GM23338 (cell line): ENCODE measurements around the gene ZC2HC1B. TPM values are rescaled to one million over a fixed set of nuclear protein-coding genes. Genes with fewer than 3 reads are reported as not detected.

ENCODE experiments used
- ATAC-seq: fragments of 200-7000 bp; cut with Tn5 transposase; 3 replicates; pipeline ENCODE4 v1.9.1; 2020
- DNase-seq: peaks from one replicate; pipeline ENCODE4 v3.0.0-alpha.2; 2015; ENCODE audit warnings: low spot score
- H2AFZ ChIP-seq: fragments of 200-600 bp; sonication (generic); 2 replicates; pipeline ENCODE4 v1.8.0; 2016; ENCODE audit warnings: antibody characterized with exemption, mild to moderate bottlenecking, moderate library complexity
- H3F3A ChIP-seq: fragments of 200-600 bp; sonication (generic); replicated peaks from 2 replicates; pipeline ENCODE4 v1.8.0; 2017; ENCODE audit warnings: antibody characterized with exemption, mixed run types, low read depth
- H3K27ac ChIP-seq: fragments of 200-600 bp; sonication (generic); 2 replicates; pipeline ENCODE4 v1.6.1; 2016; ENCODE audit warnings: low read depth
- H3K27me3 ChIP-seq: fragments of 200-600 bp; sonication (generic); 2 replicates; pipeline ENCODE4 v1.8.0; 2016; ENCODE audit warnings: mild to moderate bottlenecking, mixed run types, moderate library complexity; ENCODE audit not compliant: insufficient read depth
- H3K36me3 ChIP-seq: fragments of 200-600 bp; sonication (generic); 2 replicates; pipeline ENCODE4 v1.8.0; 2016; ENCODE audit warnings: mild to moderate bottlenecking; ENCODE audit not compliant: insufficient read depth
- H3K4me1 ChIP-seq: fragments of 200-600 bp; sonication (generic); 2 replicates; pipeline ENCODE4 v1.8.0; 2016; ENCODE audit warnings: mild to moderate bottlenecking, moderate library complexity; ENCODE audit not compliant: insufficient read depth
- H3K4me2 ChIP-seq: fragments of 200-600 bp; sonication (generic); 2 replicates; pipeline ENCODE4 v1.7.1; 2017; ENCODE audit warnings: mixed run types
- H3K4me3 ChIP-seq: fragments of 200-600 bp; sonication (generic); 2 replicates; pipeline ENCODE4 v1.6.1; 2016; ENCODE audit warnings: mixed run types
- H3K79me2 ChIP-seq: fragments of 200-600 bp; sonication (generic); replicated peaks from 2 replicates; pipeline ENCODE4 v1.8.0; 2017; ENCODE audit warnings: mild to moderate bottlenecking; ENCODE audit not compliant: insufficient read depth
- H3K9me2 ChIP-seq: fragments of 200-600 bp; sonication (generic); 2 replicates; pipeline ENCODE4 v1.8.0; 2017; ENCODE audit not compliant: insufficient read depth
- H4K20me1 ChIP-seq: fragments of 200-600 bp; sonication (generic); replicated peaks from 2 replicates; pipeline ENCODE4 v1.8.0; 2017; ENCODE audit warnings: mild to moderate bottlenecking; ENCODE audit not compliant: insufficient read depth
- H3K27ac Mint-ChIP-seq: 2 replicates; pipeline ENCODE4 v1.8.0; 2020; ENCODE audit warnings: inconsistent platforms, mild to moderate bottlenecking, moderate library complexity, mixed read lengths
- H3K27me3 Mint-ChIP-seq: 3 replicates; pipeline ENCODE4 v1.8.0; 2022; ENCODE audit warnings: low read depth, mild to moderate bottlenecking, moderate library complexity, mixed read lengths, inconsistent platforms; ENCODE audit not compliant: insufficient read depth, poor library complexity
- H3K36me3 Mint-ChIP-seq: 3 replicates; pipeline ENCODE4 v1.8.0; 2021; ENCODE audit warnings: low read depth, mild to moderate bottlenecking, inconsistent platforms, moderate library complexity, mixed read lengths
- H3K4me1 Mint-ChIP-seq: 3 replicates; pipeline ENCODE4 v1.8.0; 2020; ENCODE audit warnings: mild to moderate bottlenecking, inconsistent platforms, mixed read lengths
- H3K4me3 Mint-ChIP-seq: 3 replicates; pipeline ENCODE4 v1.8.0; 2021; ENCODE audit warnings: moderate library complexity, mild to moderate bottlenecking, inconsistent platforms, mixed read lengths
- H3K9me3 Mint-ChIP-seq: 3 replicates; pipeline ENCODE4 v1.8.0; 2020; ENCODE audit warnings: moderate library complexity, mild to moderate bottlenecking, inconsistent platforms, mixed read lengths
- CREB1 ChIP-seq: fragments of 250-450 bp; sonication (Bioruptor Pico); IDR thresholded peaks from 2 replicates; pipeline ENCODE4 v1.5.0; 2020; ENCODE audit warnings: low read depth, mild to moderate bottlenecking, moderate library complexity
- EZH2 ChIP-seq: fragments of 200-600 bp; sonication (generic); IDR thresholded peaks from one replicate; pipeline ENCODE4 v1.8.0; 2017; ENCODE audit warnings: antibody characterized with exemption, mild to moderate bottlenecking, low read depth; ENCODE audit not compliant: unreplicated experiment
- EZH2phosphoT487 ChIP-seq: fragments of 200-600 bp; sonication (generic); IDR thresholded peaks from one replicate; pipeline ENCODE4 v1.8.1; 2018; ENCODE audit warnings: antibody characterized with exemption; ENCODE audit not compliant: unreplicated experiment
- JUNB ChIP-seq: IDR thresholded peaks from one replicate; pipeline ENCODE4 v1.6.1; 2016; ENCODE audit warnings: antibody characterized with exemption; ENCODE audit not compliant: unreplicated experiment
- NANOG ChIP-seq: IDR thresholded peaks from 2 replicates; pipeline ENCODE4 v1.6.1; 2016; ENCODE audit warnings: antibody characterized with exemption, borderline replicate concordance
- POLR2AphosphoS5 ChIP-seq: IDR thresholded peaks from 2 replicates; pipeline ENCODE4 v1.6.1; 2016; ENCODE audit warnings: antibody characterized with exemption, low read depth
- STAT1 ChIP-seq: IDR thresholded peaks from one replicate; pipeline ENCODE4 v1.6.1; 2016; ENCODE audit warnings: antibody characterized with exemption; ENCODE audit not compliant: unreplicated experiment
- ZNF114 ChIP-seq: fragments of 250-450 bp; sonication (Bioruptor Pico); IDR thresholded peaks from 2 replicates; pipeline ENCODE4 v1.5.0; 2020; ENCODE audit warnings: mild to moderate bottlenecking, moderate library complexity
- ZNF331 ChIP-seq: fragments of 250-450 bp; sonication (Bioruptor Pico); IDR thresholded peaks from 2 replicates; pipeline ENCODE4 v1.5.0; 2020; ENCODE audit warnings: low read depth, mild to moderate bottlenecking, moderate library complexity
- polyA plus RNA-seq: library from polyadenylated mRNA; unstranded; fragments of >200 nt; fragmentation: Nextera tagmentation; extraction: Ambion mirVana; gene quantifications from 2 replicates; pipeline ENCODE4 v1.2.1, GENCODE V29; 2016
- total RNA-seq: library from RNA; depleted of rRNA; stranded (reverse); fragments of >200 nt; shearing (Covaris generic); gene quantifications from 2 replicates; pipeline ENCODE4 v1.2.3, GENCODE V29; 2014
- TF ChIP-seq, protein P1 (sequence below): IDR thresholded peaks from one replicate; pipeline ENCODE4 v1.6.1; 2018; ENCODE audit warnings: antibody characterized with exemption; ENCODE audit not compliant: unreplicated experiment
- TF ChIP-seq, protein P2 (sequence below): fragments of 250-450 bp; sonication (Bioruptor Pico); IDR thresholded peaks from 2 replicates; pipeline ENCODE4 v1.5.0; 2020; ENCODE audit warnings: mild to moderate bottlenecking, moderate library complexity
- TF ChIP-seq, protein P3 (sequence below): IDR thresholded peaks from 2 replicates; pipeline ENCODE4 v1.6.1; 2016; ENCODE audit warnings: antibody characterized with exemption
- TF ChIP-seq, protein P4 (sequence below), 2 experiments: fragments of 200-600 bp in 1 of 2; sonication (generic) in 1 of 2; conservative IDR thresholded peaks; 2 replicates each; pipeline versions ENCODE4 v1.5.1 to v1.6.1; 2016 to 2017; ENCODE audit warnings: antibody characterized with exemption in 2 of 2, low read depth in 2 of 2, mild to moderate bottlenecking in 2 of 2, moderate library complexity in 1 of 2

Gene ZC2HC1B
- total and polyA plus RNA-seq, 2 experiments from 2014 or later = not detected

DNA sequence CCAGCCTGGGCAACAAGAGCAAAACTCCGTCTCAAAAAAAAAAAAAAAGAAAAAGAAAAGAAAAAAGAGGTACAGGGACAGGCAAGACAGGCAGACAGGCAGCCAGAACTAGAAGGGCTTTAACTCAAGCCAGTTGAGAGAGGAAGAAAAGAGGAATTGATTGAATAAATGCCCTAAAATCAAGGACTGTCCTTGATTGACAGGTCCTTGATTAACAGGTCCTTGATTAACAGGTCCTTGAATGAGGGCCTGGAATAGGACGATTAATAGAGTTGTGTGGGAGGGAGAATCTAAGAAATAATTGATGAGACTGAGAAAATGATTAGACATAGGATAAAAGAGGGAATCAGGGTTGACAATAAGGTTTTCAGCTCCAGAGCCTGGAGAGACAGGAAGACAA, 36.1 kb downstream of the ZC2HC1B start:
- no peaks in the 10 kb centered on the region for H3K9me3 Mint-ChIP-seq
- no peak overlapping the region for H3K27ac Mint-ChIP-seq
- H3K4me2 ChIP-seq = no peak overlapping the region
- DNase-seq = no peak
- no peaks in the 10 kb centered on the region for H3K36me3 Mint-ChIP-seq
- H2AFZ ChIP-seq = no peak overlapping the region
- H3K4me1 ChIP-seq = peaks cover 6% of the 10 kb centered on the region; the same call in 1 of the 2 replicates
- no peaks in the 10 kb centered on the region for H3K79me2 ChIP-seq
- no peaks in the 10 kb centered on the region for H3K27me3 ChIP-seq
- no peaks in the 10 kb centered on the region for H3F3A ChIP-seq
- no peak overlapping the region for H3K27ac ChIP-seq
- no peak overlapping the region for H3K4me3 ChIP-seq
- H3K27me3 Mint-ChIP-seq = no peaks in the 10 kb centered on the region
- H3K36me3 ChIP-seq = no peaks in the 10 kb centered on the region
- no peaks in the 10 kb centered on the region for H3K9me2 ChIP-seq
- ATAC-seq = no peak
- no peaks in the 10 kb centered on the region for H4K20me1 ChIP-seq
- TF ChIP-seq EZH2 (no peak), STAT1 (no peak), NANOG (no peak), ZNF114 (CRISPR knock-in tag) (no peak), CREB1 (no peak), ZNF331 (no peak), POLR2AphosphoS5 (no peak), JUNB (no peak), EZH2phosphoT487 (no peak)
- TF ChIP-seq, protein P1, sequence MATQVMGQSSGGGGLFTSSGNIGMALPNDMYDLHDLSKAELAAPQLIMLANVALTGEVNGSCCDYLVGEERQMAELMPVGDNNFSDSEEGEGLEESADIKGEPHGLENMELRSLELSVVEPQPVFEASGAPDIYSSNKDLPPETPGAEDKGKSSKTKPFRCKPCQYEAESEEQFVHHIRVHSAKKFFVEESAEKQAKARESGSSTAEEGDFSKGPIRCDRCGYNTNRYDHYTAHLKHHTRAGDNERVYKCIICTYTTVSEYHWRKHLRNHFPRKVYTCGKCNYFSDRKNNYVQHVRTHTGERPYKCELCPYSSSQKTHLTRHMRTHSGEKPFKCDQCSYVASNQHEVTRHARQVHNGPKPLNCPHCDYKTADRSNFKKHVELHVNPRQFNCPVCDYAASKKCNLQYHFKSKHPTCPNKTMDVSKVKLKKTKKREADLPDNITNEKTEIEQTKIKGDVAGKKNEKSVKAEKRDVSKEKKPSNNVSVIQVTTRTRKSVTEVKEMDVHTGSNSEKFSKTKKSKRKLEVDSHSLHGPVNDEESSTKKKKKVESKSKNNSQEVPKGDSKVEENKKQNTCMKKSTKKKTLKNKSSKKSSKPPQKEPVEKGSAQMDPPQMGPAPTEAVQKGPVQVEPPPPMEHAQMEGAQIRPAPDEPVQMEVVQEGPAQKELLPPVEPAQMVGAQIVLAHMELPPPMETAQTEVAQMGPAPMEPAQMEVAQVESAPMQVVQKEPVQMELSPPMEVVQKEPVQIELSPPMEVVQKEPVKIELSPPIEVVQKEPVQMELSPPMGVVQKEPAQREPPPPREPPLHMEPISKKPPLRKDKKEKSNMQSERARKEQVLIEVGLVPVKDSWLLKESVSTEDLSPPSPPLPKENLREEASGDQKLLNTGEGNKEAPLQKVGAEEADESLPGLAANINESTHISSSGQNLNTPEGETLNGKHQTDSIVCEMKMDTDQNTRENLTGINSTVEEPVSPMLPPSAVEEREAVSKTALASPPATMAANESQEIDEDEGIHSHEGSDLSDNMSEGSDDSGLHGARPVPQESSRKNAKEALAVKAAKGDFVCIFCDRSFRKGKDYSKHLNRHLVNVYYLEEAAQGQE = no peak
- TF ChIP-seq, protein P2, sequence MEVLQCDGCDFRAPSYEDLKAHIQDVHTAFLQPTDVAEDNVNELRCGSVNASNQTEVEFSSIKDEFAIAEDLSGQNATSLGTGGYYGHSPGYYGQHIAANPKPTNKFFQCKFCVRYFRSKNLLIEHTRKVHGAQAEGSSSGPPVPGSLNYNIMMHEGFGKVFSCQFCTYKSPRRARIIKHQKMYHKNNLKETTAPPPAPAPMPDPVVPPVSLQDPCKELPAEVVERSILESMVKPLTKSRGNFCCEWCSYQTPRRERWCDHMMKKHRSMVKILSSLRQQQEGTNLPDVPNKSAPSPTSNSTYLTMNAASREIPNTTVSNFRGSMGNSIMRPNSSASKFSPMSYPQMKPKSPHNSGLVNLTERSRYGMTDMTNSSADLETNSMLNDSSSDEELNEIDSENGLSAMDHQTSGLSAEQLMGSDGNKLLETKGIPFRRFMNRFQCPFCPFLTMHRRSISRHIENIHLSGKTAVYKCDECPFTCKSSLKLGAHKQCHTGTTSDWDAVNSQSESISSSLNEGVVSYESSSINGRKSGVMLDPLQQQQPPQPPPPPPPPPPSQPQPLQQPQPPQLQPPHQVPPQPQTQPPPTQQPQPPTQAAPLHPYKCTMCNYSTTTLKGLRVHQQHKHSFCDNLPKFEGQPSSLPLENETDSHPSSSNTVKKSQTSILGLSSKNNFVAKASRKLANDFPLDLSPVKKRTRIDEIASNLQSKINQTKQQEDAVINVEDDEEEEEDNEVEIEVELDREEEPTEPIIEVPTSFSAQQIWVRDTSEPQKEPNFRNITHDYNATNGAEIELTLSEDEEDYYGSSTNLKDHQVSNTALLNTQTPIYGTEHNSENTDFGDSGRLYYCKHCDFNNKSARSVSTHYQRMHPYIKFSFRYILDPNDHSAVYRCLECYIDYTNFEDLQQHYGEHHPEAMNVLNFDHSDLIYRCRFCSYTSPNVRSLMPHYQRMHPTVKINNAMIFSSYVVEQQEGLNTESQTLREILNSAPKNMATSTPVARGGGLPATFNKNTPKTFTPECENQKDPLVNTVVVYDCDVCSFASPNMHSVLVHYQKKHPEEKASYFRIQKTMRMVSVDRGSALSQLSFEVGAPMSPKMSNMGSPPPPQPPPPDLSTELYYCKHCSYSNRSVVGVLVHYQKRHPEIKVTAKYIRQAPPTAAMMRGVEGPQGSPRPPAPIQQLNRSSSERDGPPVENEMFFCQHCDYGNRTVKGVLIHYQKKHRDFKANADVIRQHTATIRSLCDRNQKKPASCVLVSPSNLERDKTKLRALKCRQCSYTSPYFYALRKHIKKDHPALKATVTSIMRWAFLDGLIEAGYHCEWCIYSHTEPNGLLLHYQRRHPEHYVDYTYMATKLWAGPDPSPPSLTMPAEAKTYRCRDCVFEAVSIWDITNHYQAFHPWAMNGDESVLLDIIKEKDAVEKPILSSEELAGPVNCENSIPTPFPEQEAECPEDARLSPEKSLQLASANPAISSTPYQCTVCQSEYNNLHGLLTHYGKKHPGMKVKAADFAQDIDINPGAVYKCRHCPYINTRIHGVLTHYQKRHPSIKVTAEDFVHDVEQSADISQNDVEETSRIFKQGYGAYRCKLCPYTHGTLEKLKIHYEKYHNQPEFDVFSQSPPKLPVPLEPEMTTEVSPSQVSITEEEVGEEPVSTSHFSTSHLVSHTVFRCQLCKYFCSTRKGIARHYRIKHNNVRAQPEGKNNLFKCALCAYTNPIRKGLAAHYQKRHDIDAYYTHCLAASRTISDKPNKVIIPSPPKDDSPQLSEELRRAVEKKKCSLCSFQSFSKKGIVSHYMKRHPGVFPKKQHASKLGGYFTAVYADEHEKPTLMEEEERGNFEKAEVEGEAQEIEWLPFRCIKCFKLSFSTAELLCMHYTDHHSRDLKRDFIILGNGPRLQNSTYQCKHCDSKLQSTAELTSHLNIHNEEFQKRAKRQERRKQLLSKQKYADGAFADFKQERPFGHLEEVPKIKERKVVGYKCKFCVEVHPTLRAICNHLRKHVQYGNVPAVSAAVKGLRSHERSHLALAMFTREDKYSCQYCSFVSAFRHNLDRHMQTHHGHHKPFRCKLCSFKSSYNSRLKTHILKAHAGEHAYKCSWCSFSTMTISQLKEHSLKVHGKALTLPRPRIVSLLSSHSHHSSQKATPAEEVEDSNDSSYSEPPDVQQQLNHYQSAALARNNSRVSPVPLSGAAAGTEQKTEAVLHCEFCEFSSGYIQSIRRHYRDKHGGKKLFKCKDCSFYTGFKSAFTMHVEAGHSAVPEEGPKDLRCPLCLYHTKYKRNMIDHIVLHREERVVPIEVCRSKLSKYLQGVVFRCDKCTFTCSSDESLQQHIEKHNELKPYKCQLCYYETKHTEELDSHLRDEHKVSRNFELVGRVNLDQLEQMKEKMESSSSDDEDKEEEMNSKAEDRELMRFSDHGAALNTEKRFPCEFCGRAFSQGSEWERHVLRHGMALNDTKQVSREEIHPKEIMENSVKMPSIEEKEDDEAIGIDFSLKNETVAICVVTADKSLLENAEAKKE = no peak
- TF ChIP-seq, protein P3, sequence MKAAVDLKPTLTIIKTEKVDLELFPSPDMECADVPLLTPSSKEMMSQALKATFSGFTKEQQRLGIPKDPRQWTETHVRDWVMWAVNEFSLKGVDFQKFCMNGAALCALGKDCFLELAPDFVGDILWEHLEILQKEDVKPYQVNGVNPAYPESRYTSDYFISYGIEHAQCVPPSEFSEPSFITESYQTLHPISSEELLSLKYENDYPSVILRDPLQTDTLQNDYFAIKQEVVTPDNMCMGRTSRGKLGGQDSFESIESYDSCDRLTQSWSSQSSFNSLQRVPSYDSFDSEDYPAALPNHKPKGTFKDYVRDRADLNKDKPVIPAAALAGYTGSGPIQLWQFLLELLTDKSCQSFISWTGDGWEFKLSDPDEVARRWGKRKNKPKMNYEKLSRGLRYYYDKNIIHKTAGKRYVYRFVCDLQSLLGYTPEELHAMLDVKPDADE = no peak
- TF ChIP-seq, protein P4, sequence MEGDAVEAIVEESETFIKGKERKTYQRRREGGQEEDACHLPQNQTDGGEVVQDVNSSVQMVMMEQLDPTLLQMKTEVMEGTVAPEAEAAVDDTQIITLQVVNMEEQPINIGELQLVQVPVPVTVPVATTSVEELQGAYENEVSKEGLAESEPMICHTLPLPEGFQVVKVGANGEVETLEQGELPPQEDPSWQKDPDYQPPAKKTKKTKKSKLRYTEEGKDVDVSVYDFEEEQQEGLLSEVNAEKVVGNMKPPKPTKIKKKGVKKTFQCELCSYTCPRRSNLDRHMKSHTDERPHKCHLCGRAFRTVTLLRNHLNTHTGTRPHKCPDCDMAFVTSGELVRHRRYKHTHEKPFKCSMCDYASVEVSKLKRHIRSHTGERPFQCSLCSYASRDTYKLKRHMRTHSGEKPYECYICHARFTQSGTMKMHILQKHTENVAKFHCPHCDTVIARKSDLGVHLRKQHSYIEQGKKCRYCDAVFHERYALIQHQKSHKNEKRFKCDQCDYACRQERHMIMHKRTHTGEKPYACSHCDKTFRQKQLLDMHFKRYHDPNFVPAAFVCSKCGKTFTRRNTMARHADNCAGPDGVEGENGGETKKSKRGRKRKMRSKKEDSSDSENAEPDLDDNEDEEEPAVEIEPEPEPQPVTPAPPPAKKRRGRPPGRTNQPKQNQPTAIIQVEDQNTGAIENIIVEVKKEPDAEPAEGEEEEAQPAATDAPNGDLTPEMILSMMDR (conservative IDR thresholded peaks at IDR 0.05; ENCODE audit: low read depth in 2 of 2) = no peak
- no peak overlapping the region for H3K4me3 Mint-ChIP-seq
- peaks cover 7% of the 10 kb centered on the region; the same call in 2 of the 3 replicates for H3K4me1 Mint-ChIP-seq
